Measurements from ENCODE around the gene DRC7. TPM values are rescaled to one million over a fixed set of nuclear protein-coding genes. Genes with fewer than 3 reads are reported as not detected.

DRC7 gene
- polyA plus RNA-seq, 1 of the 3 experiments (the other 2 are of a cell fraction): 0.58 TPM

DNA sequence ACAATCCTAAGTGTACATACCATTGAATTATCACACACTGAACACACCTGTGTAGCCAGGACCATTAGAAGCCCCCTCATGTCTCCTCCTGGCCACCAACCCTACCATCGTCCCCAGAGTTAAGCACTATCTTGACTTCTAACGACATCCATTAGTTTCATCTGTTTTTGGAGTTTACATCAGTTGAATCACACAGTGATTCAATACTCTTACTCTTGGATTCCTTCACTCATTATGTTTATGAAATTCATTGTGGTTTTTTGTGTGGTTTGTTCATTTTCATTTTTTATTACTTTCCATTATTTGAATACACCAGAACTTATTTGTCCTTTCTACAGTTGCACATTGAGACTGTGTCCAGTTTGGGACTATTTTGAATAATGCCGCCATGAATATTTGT lies 13.6 kb downstream of the DRC7 start:
- H3F3A ChIP-seq (replicated peaks; ENCODE audit: insufficient read depth): no peaks in the 10 kb centered on the region
- 84% methylated on average over 3 of the region's 3 CpGs for WGBS (ENCODE audit: low lambda C conversion rate)
- POLR2A ChIA-PET: no interaction called here
- H3K9me2 ChIP-seq: no peaks in the 10 kb centered on the region
- TF ChIP-seq SIN3A (IDR thresholded peaks at IDR 0.05; ENCODE audit: borderline replicate concordance, low read depth, low read length) (no peak), MEF2A (IDR thresholded peaks at IDR 0.05; ENCODE audit: borderline replicate concordance, low read depth) (no peak), TAF1 (IDR thresholded peaks at IDR 0.05; ENCODE audit: borderline replicate concordance, low read depth, low read length) (no peak), NRF1 (IDR thresholded peaks at IDR 0.05; ENCODE audit: low read depth, low read length) (no peak), EP300 (IDR thresholded peaks at IDR 0.05; ENCODE audit: borderline replicate concordance in 1 of 2, low read depth in 1 of 2, low read length in 1 of 2) (no peak)
- TF ChIP-seq, protein P1, sequence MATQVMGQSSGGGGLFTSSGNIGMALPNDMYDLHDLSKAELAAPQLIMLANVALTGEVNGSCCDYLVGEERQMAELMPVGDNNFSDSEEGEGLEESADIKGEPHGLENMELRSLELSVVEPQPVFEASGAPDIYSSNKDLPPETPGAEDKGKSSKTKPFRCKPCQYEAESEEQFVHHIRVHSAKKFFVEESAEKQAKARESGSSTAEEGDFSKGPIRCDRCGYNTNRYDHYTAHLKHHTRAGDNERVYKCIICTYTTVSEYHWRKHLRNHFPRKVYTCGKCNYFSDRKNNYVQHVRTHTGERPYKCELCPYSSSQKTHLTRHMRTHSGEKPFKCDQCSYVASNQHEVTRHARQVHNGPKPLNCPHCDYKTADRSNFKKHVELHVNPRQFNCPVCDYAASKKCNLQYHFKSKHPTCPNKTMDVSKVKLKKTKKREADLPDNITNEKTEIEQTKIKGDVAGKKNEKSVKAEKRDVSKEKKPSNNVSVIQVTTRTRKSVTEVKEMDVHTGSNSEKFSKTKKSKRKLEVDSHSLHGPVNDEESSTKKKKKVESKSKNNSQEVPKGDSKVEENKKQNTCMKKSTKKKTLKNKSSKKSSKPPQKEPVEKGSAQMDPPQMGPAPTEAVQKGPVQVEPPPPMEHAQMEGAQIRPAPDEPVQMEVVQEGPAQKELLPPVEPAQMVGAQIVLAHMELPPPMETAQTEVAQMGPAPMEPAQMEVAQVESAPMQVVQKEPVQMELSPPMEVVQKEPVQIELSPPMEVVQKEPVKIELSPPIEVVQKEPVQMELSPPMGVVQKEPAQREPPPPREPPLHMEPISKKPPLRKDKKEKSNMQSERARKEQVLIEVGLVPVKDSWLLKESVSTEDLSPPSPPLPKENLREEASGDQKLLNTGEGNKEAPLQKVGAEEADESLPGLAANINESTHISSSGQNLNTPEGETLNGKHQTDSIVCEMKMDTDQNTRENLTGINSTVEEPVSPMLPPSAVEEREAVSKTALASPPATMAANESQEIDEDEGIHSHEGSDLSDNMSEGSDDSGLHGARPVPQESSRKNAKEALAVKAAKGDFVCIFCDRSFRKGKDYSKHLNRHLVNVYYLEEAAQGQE (IDR thresholded peaks at IDR 0.05; ENCODE audit: low read depth, low read length): no peak
- TF ChIP-seq, protein P2, sequence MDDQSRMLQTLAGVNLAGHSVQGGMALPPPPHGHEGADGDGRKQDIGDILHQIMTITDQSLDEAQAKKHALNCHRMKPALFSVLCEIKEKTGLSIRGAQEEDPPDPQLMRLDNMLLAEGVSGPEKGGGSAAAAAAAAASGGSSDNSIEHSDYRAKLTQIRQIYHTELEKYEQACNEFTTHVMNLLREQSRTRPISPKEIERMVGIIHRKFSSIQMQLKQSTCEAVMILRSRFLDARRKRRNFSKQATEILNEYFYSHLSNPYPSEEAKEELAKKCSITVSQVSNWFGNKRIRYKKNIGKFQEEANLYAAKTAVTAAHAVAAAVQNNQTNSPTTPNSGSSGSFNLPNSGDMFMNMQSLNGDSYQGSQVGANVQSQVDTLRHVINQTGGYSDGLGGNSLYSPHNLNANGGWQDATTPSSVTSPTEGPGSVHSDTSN (IDR thresholded peaks at IDR 0.05): no peak
- TF ChIP-seq, protein P3, sequence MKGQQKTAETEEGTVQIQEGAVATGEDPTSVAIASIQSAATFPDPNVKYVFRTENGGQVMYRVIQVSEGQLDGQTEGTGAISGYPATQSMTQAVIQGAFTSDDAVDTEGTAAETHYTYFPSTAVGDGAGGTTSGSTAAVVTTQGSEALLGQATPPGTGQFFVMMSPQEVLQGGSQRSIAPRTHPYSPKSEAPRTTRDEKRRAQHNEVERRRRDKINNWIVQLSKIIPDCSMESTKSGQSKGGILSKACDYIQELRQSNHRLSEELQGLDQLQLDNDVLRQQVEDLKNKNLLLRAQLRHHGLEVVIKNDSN (IDR thresholded peaks at IDR 0.05; ENCODE audit: borderline replicate concordance, low read depth): no peak
- TF ChIP-seq, protein P4, sequence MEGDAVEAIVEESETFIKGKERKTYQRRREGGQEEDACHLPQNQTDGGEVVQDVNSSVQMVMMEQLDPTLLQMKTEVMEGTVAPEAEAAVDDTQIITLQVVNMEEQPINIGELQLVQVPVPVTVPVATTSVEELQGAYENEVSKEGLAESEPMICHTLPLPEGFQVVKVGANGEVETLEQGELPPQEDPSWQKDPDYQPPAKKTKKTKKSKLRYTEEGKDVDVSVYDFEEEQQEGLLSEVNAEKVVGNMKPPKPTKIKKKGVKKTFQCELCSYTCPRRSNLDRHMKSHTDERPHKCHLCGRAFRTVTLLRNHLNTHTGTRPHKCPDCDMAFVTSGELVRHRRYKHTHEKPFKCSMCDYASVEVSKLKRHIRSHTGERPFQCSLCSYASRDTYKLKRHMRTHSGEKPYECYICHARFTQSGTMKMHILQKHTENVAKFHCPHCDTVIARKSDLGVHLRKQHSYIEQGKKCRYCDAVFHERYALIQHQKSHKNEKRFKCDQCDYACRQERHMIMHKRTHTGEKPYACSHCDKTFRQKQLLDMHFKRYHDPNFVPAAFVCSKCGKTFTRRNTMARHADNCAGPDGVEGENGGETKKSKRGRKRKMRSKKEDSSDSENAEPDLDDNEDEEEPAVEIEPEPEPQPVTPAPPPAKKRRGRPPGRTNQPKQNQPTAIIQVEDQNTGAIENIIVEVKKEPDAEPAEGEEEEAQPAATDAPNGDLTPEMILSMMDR (IDR thresholded peaks at IDR 0.05): no peak
- TF ChIP-seq, protein P5, sequence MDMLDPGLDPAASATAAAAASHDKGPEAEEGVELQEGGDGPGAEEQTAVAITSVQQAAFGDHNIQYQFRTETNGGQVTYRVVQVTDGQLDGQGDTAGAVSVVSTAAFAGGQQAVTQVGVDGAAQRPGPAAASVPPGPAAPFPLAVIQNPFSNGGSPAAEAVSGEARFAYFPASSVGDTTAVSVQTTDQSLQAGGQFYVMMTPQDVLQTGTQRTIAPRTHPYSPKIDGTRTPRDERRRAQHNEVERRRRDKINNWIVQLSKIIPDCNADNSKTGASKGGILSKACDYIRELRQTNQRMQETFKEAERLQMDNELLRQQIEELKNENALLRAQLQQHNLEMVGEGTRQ (IDR thresholded peaks at IDR 0.05; ENCODE audit: borderline replicate concordance, low read depth, low read length): no peak
- no peak overlapping the region for H3K27ac ChIP-seq (ENCODE audit: low read depth in 2 of 2, low read length in 1 of 2)
- no peaks in the 10 kb centered on the region; a peak in 1 of 4 replicates for H3K4me1 ChIP-seq (ENCODE audit: control insufficient read depth in 1 of 2, insufficient read depth in 2 of 2, low read depth in 1 of 2, low read length in 1 of 2)
- no peak for DNase-seq
- H3K9ac ChIP-seq: no peak overlapping the region
- H3K4me3 ChIP-seq (ENCODE audit: low read depth in 2 of 2, low read length in 1 of 2): no peak overlapping the region
- 0 out of 2 replicates have a peak, but pooled peaks cover 5% of the 10 kb centered on the region for H3K27me3 ChIP-seq (ENCODE audit: insufficient read depth)
- no peaks in the 10 kb centered on the region for H3K9me3 ChIP-seq
- no peaks in the 10 kb centered on the region for H3K36me3 ChIP-seq (replicated peaks in 1 of 2; ENCODE audit: control insufficient read depth in 1 of 2, insufficient read depth in 2 of 2, low read length in 1 of 2)
- H3K4me2 ChIP-seq: no peak overlapping the region
- no peak overlapping the region for H2AFZ ChIP-seq (ENCODE audit: low read depth)
- H4K20me1 ChIP-seq (ENCODE audit: insufficient read depth): no peaks in the 10 kb centered on the region
- no peaks in the 10 kb centered on the region for H3K79me2 ChIP-seq (ENCODE audit: insufficient read depth)
- CTCF ChIA-PET: no interaction called here
